Spleen (tissue), 7 donors: ENCODE measurements around the gene PRM3.

Experiments
- POLR2A ChIP-seq, 3 donors: fragments of 450-650 bp; IDR thresholded peaks; one replicate each; pipeline ENCODE4 v1.5.1; 2017; ENCODE audit warnings: antibody characterized with exemption in 3 of 3, mild to moderate bottlenecking in 1 of 3
- POLR2AphosphoS5 ChIP-seq, 3 donors: sonication (generic); formaldehyde crosslinking; IDR thresholded peaks; one replicate each; pipeline ENCODE4 v1.5.1; 2017; ENCODE audit warnings: antibody characterized with exemption in 3 of 3
- TF ChIP-seq, protein P1 (sequence below), 11 experiments: fragments of 200-600 bp in 7 of 11; fragments of 450-650 bp in 4 of 11; sonication (generic) in 4 of 11; IDR thresholded peaks in 8 of 11; conservative IDR thresholded peaks in 3 of 11; 1 replicate in 7 of 11; 2 replicates in 4 of 11; pipeline versions ENCODE4 v1.4.0 to v1.8.0; 2016 to 2021; ENCODE audit warnings: antibody characterized with exemption in 11 of 11, inconsistent platforms in 4 of 11, mild to moderate bottlenecking in 1 of 11
- donor health status: DM: no; HTN: no; CAD: no; lungs with moderate emphysema.
- donor health status: DM: no; HTN: no; CAD: no.
- donor health status: DM: no; HTN: no; CAD: no.

DNA sequence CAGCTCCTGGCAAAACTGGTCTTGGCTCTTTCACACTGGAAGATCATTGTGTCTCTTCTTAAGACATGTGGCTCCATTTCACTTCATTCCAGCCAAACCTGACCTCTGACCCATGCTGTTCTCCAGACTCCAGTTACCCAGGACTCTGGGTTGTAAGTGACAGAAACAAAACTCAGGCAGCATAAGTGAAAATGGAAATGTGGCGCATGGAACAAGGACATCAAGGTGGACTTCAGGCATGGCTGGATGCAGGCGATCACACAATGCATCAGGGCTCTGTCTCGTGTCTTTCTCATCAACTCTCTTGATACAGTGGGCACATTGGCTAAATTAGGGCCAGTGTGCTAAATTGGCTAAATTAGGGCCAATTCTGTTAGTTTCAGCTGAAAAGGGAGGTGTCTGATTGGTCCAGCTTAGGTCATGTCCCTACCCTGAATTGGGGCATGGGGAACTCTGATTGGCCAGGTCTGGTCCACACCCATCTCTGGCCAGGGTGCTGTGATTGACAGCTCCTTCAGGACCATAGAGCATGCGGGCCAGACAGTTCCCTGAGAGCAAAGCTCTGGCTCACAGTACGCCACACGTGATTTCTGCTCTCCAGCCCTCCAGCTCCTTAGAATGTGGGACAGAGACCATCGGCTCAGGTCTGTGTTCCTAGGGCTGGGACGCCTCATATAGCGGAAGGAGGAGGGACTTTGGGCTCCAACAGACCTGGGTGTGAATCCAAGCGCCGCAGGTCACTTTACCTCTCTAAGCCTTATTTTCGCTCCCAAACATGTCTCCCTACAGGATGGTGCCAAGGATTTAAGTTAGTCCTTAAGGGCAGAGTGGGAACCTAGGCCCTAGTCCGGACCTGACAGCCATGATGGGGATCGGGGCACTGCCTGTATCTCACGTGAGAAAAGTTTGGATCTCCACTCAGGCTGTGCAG lies 34.9 kb downstream of the PRM3 start:
- TF ChIP-seq, protein P1, sequence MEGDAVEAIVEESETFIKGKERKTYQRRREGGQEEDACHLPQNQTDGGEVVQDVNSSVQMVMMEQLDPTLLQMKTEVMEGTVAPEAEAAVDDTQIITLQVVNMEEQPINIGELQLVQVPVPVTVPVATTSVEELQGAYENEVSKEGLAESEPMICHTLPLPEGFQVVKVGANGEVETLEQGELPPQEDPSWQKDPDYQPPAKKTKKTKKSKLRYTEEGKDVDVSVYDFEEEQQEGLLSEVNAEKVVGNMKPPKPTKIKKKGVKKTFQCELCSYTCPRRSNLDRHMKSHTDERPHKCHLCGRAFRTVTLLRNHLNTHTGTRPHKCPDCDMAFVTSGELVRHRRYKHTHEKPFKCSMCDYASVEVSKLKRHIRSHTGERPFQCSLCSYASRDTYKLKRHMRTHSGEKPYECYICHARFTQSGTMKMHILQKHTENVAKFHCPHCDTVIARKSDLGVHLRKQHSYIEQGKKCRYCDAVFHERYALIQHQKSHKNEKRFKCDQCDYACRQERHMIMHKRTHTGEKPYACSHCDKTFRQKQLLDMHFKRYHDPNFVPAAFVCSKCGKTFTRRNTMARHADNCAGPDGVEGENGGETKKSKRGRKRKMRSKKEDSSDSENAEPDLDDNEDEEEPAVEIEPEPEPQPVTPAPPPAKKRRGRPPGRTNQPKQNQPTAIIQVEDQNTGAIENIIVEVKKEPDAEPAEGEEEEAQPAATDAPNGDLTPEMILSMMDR (IDR thresholded peaks at IDR 0.05 in 8 of 11, conservative IDR thresholded peaks at IDR 0.05 in 3 of 11) = no peak
- no peak for TF ChIP-seq POLR2A (IDR thresholded peaks at IDR 0.05)
- no peak for TF ChIP-seq POLR2AphosphoS5 (IDR thresholded peaks at IDR 0.05)
